GM19025 (cell line): ENCODE data around the gene MELK.

Experiments used
- ATAC-seq: cut with Tn5 transposase; IDR thresholded peaks from one replicate; pipeline ENCODE4 v1.9.1; 2021; ENCODE audit warnings: mild to moderate bottlenecking, low read depth, moderate library complexity; ENCODE audit not compliant: unreplicated experiment

MELK gene

DNA sequence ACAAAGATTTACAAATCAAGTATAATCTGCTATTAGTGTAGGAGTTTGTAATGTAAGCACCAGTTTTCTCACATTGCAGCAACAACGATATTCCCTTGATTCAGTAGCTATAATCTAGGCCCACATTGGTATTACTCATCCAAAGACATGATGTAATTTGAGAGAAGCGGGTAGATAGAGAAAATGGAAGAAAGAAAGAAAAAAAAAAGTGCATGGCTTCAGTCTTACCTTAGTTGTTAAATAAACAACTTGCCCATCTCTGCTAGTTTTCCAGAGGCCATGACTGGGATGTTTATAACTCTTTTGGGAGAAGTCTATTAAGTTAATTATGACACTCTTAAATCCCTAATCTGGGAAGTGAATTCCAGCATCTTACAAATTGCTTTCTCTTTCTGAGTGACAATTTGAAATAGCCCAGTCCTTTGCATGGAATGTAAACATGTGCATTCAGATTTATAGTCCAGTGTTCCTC, 2.8 kb downstream of the MELK start:
- ATAC-seq: no peak

DNA sequence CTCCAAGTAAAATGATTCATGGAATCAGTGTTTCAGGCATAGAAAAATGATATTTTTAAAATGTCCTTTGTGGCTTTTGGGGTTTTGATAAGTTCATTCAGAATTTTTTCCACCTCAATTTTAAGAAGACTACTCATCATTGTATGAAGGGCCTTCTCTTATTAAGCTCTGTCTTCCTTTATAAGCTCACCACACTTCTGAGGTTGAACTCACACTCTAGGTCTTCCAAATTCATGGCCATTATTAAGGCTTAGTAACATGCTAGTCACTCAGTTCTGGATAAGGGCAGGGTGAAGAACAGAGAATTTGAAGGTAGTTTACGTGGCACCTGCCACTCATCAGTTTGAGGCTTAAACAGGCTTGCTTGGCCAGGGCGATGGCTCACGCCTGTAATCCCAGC, 4.2 kb downstream of the MELK start:
- no peak for ATAC-seq

DNA sequence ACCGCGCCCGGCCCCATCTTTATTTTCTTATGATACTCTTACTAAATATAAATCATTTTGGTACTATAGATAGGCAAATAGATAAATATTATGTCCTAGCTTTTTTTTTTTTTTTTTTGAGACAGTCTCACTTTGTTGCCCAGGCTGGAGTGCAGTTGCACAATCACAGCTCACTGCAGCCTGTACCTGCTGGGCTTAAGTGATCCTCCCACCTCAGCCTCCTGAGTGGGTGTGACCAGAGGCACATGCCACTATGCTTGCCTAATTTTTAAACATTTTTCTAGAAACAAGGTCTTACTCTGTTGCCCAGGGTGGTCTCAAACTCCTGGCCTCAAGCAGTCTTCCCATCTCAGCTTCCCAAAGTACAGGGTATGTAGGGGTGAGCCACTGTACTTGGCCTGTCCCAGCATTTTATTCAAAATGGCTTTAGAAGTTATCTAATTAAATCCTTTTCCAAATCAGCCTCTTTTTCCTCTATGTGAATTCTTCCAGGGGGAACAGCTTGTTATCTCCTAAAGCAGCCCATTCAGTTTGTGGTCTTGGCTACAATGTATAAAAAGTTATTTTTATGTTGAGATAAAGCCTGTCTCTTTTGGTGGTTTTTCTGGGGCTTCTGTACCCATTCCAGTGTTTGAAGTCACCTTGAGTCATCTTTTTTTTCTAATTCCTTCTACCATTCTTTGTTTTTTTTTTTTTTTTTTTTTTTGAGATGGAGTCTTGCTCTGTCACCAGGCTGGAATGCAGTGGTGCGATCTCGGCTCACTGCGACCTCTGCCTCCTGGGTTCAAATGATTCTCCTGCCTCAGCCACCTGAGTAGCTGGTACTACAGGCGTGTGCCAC, 12.1 kb downstream of the MELK start:
- ATAC-seq: no peak

DNA sequence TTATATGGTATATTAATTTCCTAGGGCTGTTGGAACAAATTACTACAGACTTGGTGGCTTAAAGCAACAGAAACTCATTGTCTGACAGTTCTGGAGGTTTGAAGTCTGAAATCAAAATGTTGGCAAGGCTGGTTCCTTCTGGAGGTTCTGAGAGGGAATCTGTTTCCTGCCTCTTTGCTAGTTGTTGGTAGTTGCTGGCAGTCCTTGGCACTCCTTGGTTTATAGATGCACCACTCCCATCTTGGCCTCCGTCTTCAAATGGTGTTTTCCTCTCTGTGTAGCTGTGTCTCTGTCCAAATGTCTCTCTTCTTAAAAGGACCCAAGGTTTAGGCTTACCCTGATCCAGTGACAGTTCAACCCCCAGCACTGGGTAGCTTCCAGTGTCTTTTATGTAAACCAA, 17.5 kb downstream of the MELK start:
- ATAC-seq: no peak

DNA sequence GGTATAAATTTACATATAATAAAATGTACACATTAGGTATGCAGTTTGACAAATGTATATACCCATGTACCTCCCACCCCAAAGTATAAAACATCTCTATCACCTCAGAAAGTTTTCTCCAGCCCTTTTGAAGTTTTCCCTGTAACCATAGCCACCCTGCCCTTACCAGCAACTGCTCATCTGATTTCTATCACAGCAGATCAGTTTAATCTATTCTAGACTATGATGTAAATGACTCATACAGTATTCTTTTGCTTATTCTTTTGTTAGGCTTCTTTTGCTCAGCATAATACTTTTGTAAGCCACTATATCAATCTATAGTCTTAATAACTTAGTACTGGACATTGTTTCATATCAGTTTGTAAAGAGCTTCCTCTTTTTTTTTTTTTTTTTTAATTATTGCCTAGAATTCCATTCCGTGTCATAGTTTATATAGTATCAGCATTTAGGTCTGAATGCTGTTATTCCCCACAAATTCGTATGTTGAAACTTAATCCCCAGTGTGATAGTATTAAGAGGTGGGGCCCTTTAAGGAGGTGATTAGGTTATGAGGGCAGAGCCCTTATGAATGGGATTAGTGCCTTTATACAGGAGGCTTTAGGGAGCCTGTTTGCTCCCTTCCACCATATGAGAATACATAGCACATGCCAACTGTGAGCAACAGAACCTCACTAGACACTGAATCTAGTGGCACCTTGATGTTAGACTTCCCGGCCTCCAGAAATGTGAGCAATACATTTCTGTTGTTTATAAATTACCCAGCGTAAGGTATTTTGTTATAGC, 20.3 kb downstream of the MELK start:
- ATAC-seq: no peak

DNA sequence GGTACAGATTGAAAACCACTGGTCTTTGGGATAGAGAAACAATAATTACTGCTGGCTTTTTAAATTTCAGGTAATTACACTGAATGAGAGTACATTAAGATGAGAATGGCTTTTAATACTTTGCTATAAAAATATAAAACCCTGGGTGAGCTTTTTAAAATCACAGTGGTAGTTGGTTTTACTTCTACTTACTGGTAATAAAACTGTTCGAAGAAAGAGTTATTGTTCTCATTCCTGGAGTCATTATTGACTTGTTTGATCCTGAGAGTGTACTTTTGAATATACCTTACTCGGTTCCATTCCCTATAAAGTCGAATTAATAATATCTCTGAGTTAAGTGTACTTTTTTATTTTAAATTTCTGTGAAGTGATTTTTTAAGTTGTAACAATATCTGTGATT, 21.5 kb downstream of the MELK start:
- ATAC-seq: no peak

DNA sequence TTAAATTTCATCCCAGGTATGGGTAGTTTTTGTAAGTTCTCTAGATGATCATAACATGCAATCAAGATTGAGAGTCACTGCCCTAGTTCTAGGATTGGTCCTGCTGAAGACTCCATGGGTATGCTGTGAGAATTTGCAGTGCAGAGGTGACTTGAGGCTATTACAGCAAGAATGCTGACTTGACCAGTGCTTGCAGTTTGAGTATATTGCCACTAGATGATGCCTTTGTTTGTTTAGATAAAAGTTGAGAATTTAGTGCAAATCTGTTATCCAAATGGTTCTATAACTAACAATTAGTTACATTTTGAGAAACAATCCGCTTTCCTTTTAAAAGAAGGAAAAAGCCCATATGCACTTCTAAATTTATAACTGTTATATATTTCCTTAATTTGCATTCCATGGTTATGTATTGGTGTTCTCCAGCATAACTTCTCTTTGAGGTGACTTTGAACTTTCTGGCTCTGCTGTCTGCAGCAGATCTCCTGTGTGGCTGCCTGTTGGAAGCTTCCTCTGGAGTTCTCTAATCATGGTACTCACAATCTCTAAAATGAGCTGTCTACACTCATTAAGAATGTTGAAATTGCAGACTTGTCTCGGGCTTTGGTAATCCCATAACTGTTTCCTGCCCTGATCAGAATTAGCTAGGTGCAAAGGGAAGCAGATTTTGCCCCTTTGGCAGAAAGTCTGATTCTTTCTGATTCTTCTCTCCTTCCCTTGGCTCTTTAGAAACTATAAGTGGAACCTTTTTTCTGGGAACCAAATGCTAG, 24.9 kb downstream of the MELK start:
- ATAC-seq: no peak

DNA sequence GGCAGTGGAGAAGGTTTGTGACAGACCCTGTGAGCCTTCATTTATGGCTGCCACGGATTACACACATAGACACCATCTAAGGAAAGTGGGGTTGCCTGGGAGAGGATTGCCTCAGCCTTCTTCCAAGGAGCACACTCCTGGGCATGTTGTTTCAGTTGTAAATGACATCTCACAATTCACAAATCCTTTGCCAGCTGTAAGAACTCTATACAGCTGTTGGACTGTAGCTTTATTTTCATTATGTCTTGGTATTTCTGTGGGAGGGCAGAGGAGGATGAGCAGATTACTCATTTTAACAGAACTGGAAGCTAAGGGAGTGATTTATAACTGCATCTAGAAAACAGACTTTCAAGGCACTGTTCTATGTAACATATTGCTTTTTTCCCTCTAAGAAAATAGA, 25.6 kb downstream of the MELK start:
- no peak for ATAC-seq

DNA sequence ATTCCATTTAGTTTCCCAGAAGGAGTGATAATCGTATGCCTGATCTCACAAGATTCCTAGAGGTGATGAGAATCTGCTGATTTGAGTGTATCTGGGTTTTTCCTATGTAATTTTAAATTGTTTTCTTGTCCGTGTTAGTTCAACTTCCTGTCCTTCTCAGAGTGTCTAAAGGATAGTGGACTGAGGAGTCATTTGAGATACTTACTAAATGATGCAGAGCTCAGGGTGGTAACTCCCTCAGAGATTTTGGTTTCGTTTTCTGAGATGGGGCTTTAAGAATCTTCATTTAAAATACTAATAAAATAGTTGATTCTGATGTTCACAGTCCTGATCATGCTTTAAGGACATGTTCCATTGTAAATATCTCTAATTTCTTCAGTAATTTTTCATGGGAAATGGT, 30.3 kb downstream of the MELK start:
- peak; percentile 81 for ATAC-seq

DNA sequence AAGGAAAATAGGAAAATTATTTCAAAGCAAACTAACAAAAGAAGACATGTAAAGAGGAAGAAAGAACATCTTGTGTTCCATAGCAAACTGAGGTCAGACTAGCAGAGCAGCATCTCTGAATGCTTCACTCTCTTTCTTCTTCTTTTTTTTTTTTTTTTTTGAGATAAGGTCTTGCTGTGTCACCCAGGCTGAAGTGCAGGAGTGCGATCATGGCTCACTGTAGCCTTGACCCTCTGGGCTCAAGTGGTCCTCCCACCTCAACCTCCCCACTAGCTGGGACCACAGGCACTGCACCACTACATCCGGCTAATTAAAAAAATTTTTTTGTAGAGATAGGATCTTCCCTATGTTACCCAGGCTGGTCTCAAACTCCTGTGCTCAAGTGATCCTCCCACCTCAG, 36.6 kb downstream of the MELK start:
- no peak for ATAC-seq

DNA sequence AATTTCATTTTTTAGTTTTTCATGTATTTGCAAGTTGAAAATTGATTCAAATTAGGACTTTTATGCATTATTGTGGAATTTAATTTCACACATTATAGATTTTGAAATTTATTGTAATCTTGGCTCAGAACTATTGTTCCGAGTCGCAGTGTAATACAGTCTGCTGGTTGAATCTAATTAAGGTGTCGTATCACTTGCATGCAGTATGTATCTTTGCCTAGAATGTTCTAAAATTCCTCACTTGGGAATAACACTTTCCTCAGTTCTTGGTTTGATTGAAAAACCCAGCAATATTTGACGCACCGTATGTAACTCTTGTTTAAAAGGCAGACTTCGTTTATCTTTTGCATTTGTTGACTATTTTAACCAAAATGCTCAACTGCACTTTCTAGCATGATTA, 49.4 kb downstream of the MELK start:
- ATAC-seq: no peak

DNA sequence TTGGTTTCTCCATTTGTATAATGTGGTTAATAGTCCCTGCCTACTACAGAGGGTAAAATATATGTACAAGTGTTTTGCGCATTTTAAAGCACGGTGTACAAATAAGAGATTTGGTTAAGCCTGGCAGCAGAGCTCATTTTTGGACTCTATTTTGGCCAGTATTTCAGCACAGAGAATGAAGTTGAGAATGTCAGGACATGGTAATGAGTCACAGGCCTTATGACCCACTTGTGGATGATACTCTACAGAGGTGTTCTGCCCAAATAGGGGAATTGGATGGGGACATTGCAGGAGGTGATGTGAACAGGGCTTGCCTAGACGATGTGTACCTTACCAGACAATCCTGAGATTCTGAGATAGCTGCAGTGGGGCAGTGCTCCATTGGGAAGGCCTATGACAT, 50.6 kb downstream of the MELK start:
- no peak for ATAC-seq

DNA sequence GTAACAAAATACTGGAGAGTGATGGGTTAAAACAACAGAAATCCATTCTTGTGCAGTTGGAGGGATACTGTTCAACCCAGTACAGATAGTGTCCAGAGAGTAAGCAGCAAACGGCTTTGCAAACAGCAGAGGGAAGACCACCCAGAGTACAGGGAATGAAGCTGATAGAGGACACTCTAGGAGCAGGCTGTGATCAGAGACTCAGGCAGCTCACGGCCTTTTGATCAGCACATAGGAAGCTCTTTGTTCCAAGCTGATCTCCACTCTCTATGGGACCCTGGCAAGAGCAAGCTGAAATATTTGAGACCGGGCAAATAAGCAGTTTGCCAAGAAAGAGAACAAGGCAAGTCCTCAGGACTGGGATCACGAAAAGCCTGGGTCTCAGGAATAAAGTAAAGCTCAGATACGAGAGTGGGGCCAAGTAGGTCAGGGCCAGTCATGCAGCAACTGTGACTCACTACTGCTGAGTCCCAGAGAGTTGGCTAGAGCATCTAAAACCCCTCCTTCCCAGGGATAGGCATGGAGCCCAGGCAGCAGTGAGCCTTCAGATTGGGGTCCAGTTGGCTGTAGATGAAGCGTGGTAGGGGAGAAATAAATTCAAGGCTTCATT, 52.4 kb downstream of the MELK start:
- no peak for ATAC-seq

DNA sequence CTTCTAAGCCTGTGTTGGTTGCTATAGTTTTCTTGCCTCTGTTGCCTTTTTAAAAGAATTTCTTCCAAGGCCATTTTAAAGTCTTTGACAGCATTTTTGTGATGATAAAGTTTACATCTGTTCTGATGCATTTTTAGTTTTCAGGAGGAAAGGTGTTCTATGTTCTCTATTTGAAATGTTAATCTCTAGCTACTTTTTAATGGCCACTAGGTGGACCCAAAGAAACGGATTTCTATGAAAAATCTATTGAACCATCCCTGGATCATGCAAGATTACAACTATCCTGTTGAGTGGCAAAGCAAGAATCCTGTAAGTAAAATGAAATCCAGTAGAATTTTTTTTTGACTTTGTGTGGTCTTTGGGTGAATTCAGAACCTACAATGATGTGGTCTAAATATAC, 60.2 kb downstream of the MELK start:
- no peak for ATAC-seq

DNA sequence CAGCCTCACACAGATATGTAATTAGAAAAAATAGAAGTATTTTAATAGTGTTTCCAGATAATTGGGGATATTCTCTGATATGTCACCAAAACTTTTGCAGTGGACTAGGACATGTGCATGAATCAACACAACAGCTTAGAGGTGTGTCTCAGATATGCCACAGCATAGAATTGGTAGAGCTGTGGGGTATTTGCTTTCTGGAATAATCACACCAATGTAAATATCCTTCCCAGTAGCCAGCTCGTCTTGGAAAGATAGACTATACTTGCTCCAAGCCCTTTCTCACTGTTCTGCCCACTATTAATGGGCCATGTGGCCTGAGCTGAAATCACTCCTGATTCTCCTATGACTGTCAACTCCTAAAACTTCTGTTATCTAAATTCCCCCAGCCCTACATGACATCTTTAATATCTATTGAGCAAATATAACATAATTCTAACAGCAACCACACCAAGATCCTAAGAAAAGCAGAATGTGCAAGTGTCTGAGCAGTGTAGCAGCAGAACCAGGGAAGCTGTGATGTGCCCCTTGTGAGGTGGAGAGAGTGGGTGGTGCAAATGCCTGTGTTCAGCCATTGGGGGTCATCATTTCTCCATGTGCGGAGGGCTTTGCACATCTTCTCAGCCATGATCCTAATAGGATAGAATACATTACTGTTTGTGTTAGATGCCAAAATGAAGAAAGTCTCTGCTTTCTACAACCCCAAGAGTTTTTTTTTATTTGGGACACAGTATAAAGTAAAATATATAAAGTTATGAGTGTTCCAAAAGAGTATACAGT, 65.0 kb downstream of the MELK start:
- no peak for ATAC-seq

DNA sequence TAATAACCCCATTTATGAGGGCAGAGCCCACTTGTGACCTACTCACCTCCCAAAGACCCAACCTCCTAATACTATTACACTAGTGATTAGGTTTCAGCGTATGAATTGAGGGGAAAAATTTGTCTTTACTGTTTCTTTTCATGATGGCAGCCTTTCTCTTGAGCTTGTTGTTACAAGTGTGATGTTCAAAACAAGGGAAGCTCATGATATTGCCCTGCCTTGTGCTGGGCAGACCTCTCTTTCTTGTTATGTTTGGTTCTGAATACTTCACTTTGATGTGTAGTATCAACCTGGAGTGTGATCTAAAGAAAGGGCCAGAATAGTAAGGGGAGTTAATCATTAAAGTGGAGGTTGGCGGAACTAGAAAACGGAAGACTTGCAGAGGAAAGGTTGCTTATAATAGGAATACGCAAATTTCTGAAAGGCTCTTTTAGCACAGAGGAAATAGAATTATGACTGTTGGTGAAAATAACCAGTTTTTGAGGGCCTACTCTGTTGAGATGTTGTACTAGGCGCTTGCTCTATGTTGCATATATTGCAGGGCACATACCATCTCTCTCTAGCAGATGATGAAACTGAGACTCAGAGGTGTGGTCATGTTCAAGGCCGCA, 68.2 kb downstream of the MELK start:
- ATAC-seq: peak; percentile 89

DNA sequence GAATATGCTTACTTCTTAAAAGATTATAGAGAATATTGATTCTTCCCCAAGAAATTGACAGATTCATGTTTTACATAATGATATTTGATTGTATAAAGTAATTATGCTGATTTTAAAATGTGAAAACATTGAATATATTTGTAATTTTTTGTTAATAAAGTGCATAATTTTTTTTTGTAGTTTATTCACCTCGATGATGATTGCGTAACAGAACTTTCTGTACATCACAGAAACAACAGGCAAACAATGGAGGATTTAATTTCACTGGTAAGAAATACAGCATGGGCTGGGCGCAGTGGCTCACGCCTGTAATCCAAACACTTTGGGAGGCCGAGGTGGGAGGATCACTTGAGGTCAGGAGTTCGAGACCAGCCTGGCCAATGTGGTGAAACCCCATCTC, 70.1 kb downstream of the MELK start:
- ATAC-seq: no peak

DNA sequence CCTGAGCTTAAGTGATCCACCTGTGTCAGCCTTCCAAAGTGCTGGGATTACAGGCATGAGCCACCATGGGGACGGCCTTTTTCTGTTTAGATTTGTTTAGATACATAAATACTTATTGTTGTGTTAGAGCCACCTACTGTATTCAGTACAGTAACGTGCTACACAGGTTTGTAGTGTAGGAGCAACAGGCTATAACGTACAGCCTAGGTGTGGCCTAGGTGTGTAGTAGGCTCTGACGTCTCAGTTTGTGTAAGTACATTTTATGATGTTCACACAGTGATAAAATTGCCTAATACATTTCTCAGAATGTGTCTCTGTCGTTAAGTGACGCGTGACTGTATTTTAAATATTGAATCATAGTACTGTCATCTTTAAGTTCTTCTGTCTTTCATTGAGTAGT, 84.1 kb downstream of the MELK start:
- ATAC-seq: no peak

DNA sequence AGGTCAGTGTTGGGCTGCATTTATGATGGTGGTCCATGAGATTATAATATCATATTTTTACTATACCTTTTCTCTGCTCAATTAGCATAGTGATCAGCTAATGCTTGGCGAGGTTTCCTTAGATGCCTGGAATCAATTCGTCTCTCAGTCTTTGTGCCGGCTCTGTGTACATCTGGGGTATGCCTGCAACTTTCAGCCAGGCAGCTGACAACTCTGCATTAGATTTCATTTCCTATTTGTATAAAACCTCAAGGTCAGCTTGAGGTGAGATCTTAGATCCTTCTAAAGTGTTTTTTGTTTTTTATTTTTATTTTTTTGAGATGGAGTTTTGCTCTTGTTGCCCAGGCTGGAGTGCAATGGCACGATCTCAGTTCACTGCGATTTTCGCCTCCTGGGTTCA, 86.8 kb downstream of the MELK start:
- no peak for ATAC-seq

DNA sequence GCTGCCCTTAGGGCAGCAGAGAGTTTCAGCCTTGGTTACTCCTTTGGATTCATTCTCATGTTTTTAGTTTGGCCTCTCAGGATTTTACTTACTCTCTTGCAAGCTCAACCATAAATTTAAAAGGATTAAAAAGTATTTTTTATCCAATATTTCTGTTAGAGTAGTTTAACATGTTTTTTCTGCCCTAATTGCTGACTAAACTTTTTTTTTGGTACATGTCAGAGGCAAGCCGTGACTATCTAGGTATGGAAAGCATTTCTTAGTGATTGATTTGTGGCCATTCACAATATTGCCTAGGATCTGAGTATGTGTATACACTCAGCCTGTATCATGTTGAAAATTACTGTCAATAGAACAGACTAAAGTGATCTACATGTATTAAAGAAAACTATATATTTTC, 92.1 kb downstream of the MELK start:
- no peak for ATAC-seq
